Ovary (tissue), 9 donors: ENCODE data around the gene RAPH1. TPM values are rescaled to one million over a fixed set of nuclear protein-coding genes. Genes with fewer than 3 reads are reported as not detected.
"Not testable (repeated sequence)": the region's sequence is repeated elsewhere in the genome, so short reads cannot be mapped to it uniquely, and the experiment has no call there.

ENCODE experiments used
- DNase-seq, 5 donors: peaks; one replicate each; pipeline ENCODE4 v3.0.0-alpha.2; 2019 to 2020
- H3K27ac ChIP-seq, 2 donors: fragments of 200-600 bp; one replicate each; pipeline versions ENCODE4 v1.5.1 to v1.8.0; 2019 to 2022
- H3K27me3 ChIP-seq: fragments of 200-600 bp; one replicate; pipeline ENCODE4 v1.8.0; 2022
- H3K36me3 ChIP-seq: fragments of 200-600 bp; sonication (generic); one replicate; pipeline ENCODE4 v1.5.1; 2019
- H3K4me1 ChIP-seq: one replicate; pipeline ENCODE4 v1.8.1; 2013; ENCODE audit warnings: mild to moderate bottlenecking, moderate library complexity; ENCODE audit not compliant: insufficient read depth
- H3K4me3 ChIP-seq: fragments of 200-600 bp; sonication (generic); one replicate; pipeline ENCODE4 v1.5.1; 2017
- H3K9me3 ChIP-seq, 2 donors: fragments of 200-600 bp in 1 of 2; sonication (generic) in 1 of 2; one replicate each; pipeline versions ENCODE4 v1.5.1 to v1.8.1; 2013 to 2019; ENCODE audit warnings: mild to moderate bottlenecking in 1 of 2, moderate library complexity in 1 of 2
- EP300 ChIP-seq: sonication (generic); formaldehyde crosslinking; IDR thresholded peaks from one replicate; pipeline ENCODE4 v1.6.1; 2017; ENCODE audit warnings: antibody characterized with exemption
- POLR2A ChIP-seq: fragments of 450-650 bp; IDR thresholded peaks from one replicate; pipeline ENCODE4 v1.6.1; 2017; ENCODE audit warnings: antibody characterized with exemption, mild to moderate bottlenecking, moderate library complexity
- WGBS, 3 donors: extraction: QIAGEN DNeasy Blood & Tissue Kit in 1 of 3; methylation state at CpG; one replicate each; pipeline versions ENCODE4 v1.1.5 to v1.1.7; 2013 to 2017; 5-methylcytosine and 5-hydroxymethylcytosine counted together
- intact Hi-C, 4 donors: fragments of 100-400 bp; cut with DNase I; formaldehyde crosslinking; loops; one replicate each; pipeline versions ENCODE4 v1.11.0 to v1.15.1; 2022 to 2023
- polyA plus RNA-seq, 2 donors: library from polyadenylated mRNA; stranded (reverse); fragments of 200-250 nt in 1 of 2; fragments of 350-450 nt in 1 of 2; fragmentation: Illumina TruSeq in 1 of 2; extraction: RNeasy Lipid Tissue Mini Kit (QIAGEN cat#74804) in 1 of 2; gene quantifications; one replicate each; pipeline ENCODE4 v1.2.3, GENCODE V29; 2013 to 2014
- total RNA-seq, 7 donors: library from RNA; depleted of rRNA in 2 of 7; stranded (reverse); fragments of >200 nt in 2 of 7; fragmentation: NEBNext Ultra II Directional in 3 of 7; extraction: Animal tissue kit (Norgen Biotek cat#: 25700) in 3 of 7; gene quantifications; one replicate each; pipeline versions ENCODE4 v1.1.0 to v1.2.4, GENCODE V29; 2016 to 2023
- TF ChIP-seq, protein P1 (sequence below), 3 donors: fragments of 450-650 bp in 2 of 3; fragments of 200-600 bp in 1 of 3; IDR thresholded peaks; one replicate each; pipeline versions ENCODE4 v1.5.1 to v1.8.0; 2016 to 2022; ENCODE audit warnings: antibody characterized with exemption in 3 of 3, mild to moderate bottlenecking in 1 of 3
- donor health status: DM: no; HTN: no; CAD: no; lungs with moderate emphysema.
- donor health status: DM: no; HTN: no; CAD: no.
- donor health status: Bipolar disorder and iron deficiency.
- donor health status: DM: yes; HTN: yes; CAD: no.
- donor health status: DM: no; HTN: no; CAD: no.
- donor health status: DM: yes; HTN: yes; CAD: no.

Gene RAPH1
- total and polyA plus RNA-seq, 9 donors, result 2.7 to 23.5 (median 10.5) TPM

- H3K4me1 ChIP-seq, result no peaks in the 10 kb centered on the region
- 97 to 98% (median 97%) methylated on average over 3 of the region's 3 CpGs for WGBS, 3 donors
- no peak overlapping the region for H3K27ac ChIP-seq
- no peaks in the 10 kb centered on the region for H3K36me3 ChIP-seq
- no peak for DNase-seq
- no peaks in the 10 kb centered on the region for H3K27me3 ChIP-seq
- TF ChIP-seq EP300 (no peak), POLR2A (no peak)
- TF ChIP-seq, protein P1, sequence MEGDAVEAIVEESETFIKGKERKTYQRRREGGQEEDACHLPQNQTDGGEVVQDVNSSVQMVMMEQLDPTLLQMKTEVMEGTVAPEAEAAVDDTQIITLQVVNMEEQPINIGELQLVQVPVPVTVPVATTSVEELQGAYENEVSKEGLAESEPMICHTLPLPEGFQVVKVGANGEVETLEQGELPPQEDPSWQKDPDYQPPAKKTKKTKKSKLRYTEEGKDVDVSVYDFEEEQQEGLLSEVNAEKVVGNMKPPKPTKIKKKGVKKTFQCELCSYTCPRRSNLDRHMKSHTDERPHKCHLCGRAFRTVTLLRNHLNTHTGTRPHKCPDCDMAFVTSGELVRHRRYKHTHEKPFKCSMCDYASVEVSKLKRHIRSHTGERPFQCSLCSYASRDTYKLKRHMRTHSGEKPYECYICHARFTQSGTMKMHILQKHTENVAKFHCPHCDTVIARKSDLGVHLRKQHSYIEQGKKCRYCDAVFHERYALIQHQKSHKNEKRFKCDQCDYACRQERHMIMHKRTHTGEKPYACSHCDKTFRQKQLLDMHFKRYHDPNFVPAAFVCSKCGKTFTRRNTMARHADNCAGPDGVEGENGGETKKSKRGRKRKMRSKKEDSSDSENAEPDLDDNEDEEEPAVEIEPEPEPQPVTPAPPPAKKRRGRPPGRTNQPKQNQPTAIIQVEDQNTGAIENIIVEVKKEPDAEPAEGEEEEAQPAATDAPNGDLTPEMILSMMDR (IDR thresholded peaks at IDR 0.05), result no peak
- no peak overlapping the region for H3K4me3 ChIP-seq
- no peaks in the 10 kb centered on the region for H3K9me3 ChIP-seq
- intact Hi-C loops, result no loop called here
These were observed 155.9 kb downstream of the RAPH1 start for GRCh38 chr2:203379156-203379555.

- no peak for DNase-seq
- Histone ChIP-seq H3K27ac (no peak overlapping the region), H3K4me3 (no peak overlapping the region), H3K4me1 (no peaks in the 10 kb centered on the region), H3K36me3 (no peaks in the 10 kb centered on the region), H3K27me3 (no peaks in the 10 kb centered on the region), H3K9me3 (no peaks in the 10 kb centered on the region)
- intact Hi-C loops, result no loop called here
- TF ChIP-seq POLR2A, result no peak
- TF ChIP-seq, protein P1 (IDR thresholded peaks at IDR 0.05), result no peak
- TF ChIP-seq EP300, result no peak
These were observed 158.9 kb downstream of the RAPH1 start for GRCh38 chr2:203376173-203376572.

GRCh38 chr2:203372706-203373105, 162.4 kb downstream of the RAPH1 start:
- DNase-seq, H3K27me3 ChIP-seq, H3K27ac ChIP-seq, H3K4me3 ChIP-seq, intact Hi-C loops, H3K9me3 ChIP-seq, H3K36me3 ChIP-seq, H3K4me1 ChIP-seq: not testable (repeated sequence)
- 89 to 96% (median 92%) methylated on average over 25 to 28 of the region's 31 CpGs for WGBS, 3 donors

- H3K4me1 ChIP-seq, result no peaks in the 10 kb centered on the region
- DNase-seq, result no peak
- WGBS, 3 donors, result 76 to 80% (median 80%) methylated on average over 5 of the region's 5 CpGs
- H3K36me3 ChIP-seq, result no peaks in the 10 kb centered on the region
- no peaks in the 10 kb centered on the region for H3K9me3 ChIP-seq
- no peaks in the 10 kb centered on the region for H3K27me3 ChIP-seq
- TF ChIP-seq, protein P1 (IDR thresholded peaks at IDR 0.05), result no peak
- TF ChIP-seq POLR2A, result no peak
- no peak for TF ChIP-seq EP300
- no peak overlapping the region for H3K4me3 ChIP-seq
- H3K27ac ChIP-seq, result no peak overlapping the region
- intact Hi-C loops, result no loop called here
These were observed 168.2 kb downstream of the RAPH1 start for GRCh38 chr2:203366639-203367466.

DNA sequence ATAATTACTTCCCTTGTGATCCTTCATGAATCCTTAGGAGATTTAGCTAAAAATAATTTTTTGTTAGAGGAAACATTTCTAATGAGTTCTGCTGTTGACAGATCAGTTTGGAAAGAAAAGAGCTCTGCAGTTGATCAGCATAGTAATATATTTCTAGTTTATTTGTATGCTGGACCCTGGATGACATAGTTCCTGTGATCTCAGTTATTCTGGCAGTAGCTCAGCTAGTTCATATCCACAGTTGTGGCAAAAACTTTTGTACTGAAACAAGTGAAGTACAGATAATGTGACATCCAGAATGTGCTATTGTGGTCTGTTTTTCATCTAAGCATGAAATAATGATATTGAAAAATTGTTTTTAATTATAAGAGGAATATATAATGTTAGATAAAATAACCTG, 173.2 kb downstream of the RAPH1 start:
- Histone ChIP-seq H3K4me1 (no peaks in the 10 kb centered on the region), H3K9me3 (no peaks in the 10 kb centered on the region), H3K4me3 (no peak overlapping the region), H3K27ac (no peak overlapping the region), H3K36me3 (no peaks in the 10 kb centered on the region), H3K27me3 (no peaks in the 10 kb centered on the region)
- intact Hi-C loops, result no loop called here
- DNase-seq, result no peak
- no peak for TF ChIP-seq POLR2A
- TF ChIP-seq EP300, result no peak
- TF ChIP-seq, protein P1 (IDR thresholded peaks at IDR 0.05), result no peak
